Measurements from ENCODE around the gene CFAP77. TPM values are rescaled to one million over a fixed set of nuclear protein-coding genes. Genes with fewer than 3 reads are reported as not detected.

Gene CFAP77
- total and polyA plus RNA-seq, 2 of the 8 experiments (the other 6 are each of a cell fraction or from before 2014, with no cell fraction given): 0.63 to 0.97 TPM

- Histone ChIP-seq H4K91ac (replicated peaks; ENCODE audit: insufficient read length, low read length) (no peak overlapping the region), H2BK120ac (replicated peaks; ENCODE audit: low read depth, low read length) (no peak overlapping the region), H2BK20ac (ENCODE audit: low read length) (no peak overlapping the region), H3K56ac (replicated peaks; ENCODE audit: insufficient read length, low read depth, low read length) (no peak overlapping the region), H3K79me1 (ENCODE audit: low read depth, low read length) (peaks cover 2% of the 10 kb centered on the region; the same call in 1 of the 2 replicates), H3K4me2 (ENCODE audit: insufficient read depth in 1 of 2, low read depth in 2 of 2, low read length in 2 of 2) (no peak overlapping the region), H2BK15ac (ENCODE audit: low read length) (no peak overlapping the region), H3K9ac (replicated peaks in 1 of 4; ENCODE audit: extremely low read depth in 1 of 4, low read depth in 3 of 4, low read length in 3 of 4) (no peak overlapping the region), H2BK5ac (ENCODE audit: low read depth, low read length) (no peak overlapping the region), H3K23ac (ENCODE audit: insufficient read length) (no peak overlapping the region), H4K5ac (ENCODE audit: insufficient read length, low read depth, low read length) (no peak overlapping the region), H3K27me3 (replicated peaks in 1 of 4; ENCODE audit: control insufficient read depth in 3 of 4, extremely low read depth in 1 of 4, insufficient read depth in 3 of 4, low read length in 3 of 4) (no peaks in the 10 kb centered on the region), H3K27ac (ENCODE audit: low read depth, low read length) (no peak overlapping the region), H3K36me3 (ENCODE audit: control insufficient read depth in 2 of 4, insufficient read depth in 4 of 4, low read length in 3 of 4) (peaks cover 4 to 42% (median 13%) of the 10 kb centered on the region in 4 experiments), H3K9me3 (ENCODE audit: insufficient read depth in 2 of 2, low read depth in 1 of 2, low read length in 1 of 2) (no peaks in the 10 kb centered on the region), H4K20me1 (replicated peaks in 1 of 2; ENCODE audit: control insufficient read depth in 1 of 2, insufficient read depth in 2 of 2, low read length in 2 of 2) (no peaks in the 10 kb centered on the region), H3K14ac (ENCODE audit: insufficient read length) (no peak overlapping the region), H3K4me1 (replicated peaks in 1 of 4; ENCODE audit: control insufficient read depth in 3 of 4, insufficient read depth in 4 of 4, low read length in 3 of 4) (no peaks in the 10 kb centered on the region), H2AK5ac (ENCODE audit: low read depth, low read length) (no peak overlapping the region), H3K18ac (ENCODE audit: extremely low read depth, low read length) (no peak overlapping the region), H3K23me2 (ENCODE audit: low read depth, low read length) (no peaks in the 10 kb centered on the region), H3K4ac (replicated peaks; ENCODE audit: insufficient read length, low read depth, low read length) (no peak overlapping the region), H4K8ac (ENCODE audit: extremely low read depth, insufficient read depth, low read length) (no peak overlapping the region), H3K79me2 (ENCODE audit: control insufficient read depth in 1 of 2, insufficient read depth in 2 of 2, low read length in 2 of 2) (no peaks in the 10 kb centered on the region), H2AFZ (ENCODE audit: low read length) (no peak overlapping the region), H3K4me3 (ENCODE audit: extremely low read depth in 1 of 4, insufficient read depth in 2 of 4, low read depth in 3 of 4, low read length in 4 of 4) (no peak overlapping the region), H2BK12ac (ENCODE audit: low read depth, low read length) (no peak overlapping the region)
- FAIRE-seq: no peak
- no peak for DNase-seq (ENCODE audit: low read depth in 1 of 2, low spot score in 2 of 2)
- 95% methylated on average over 7 of the region's 7 CpGs; no CpG with 5 or more reads in 1 of the 2 experiments for WGBS, 2 experiments (ENCODE audit: extremely low coverage in 1 of 2, insufficient coverage in 1 of 2, insufficient read length in 1 of 2, insufficient replicate concordance in 2 of 2, low coverage in 1 of 2, low lambda C conversion rate in 2 of 2, missing lambda C conversion rate in 1 of 2)
- CTCF ChIA-PET (ENCODE audit: partially characterized antibody): interaction anchor here (0.9 to 1.1 kb wide), 2 partner anchors 9 to 39 kb away, joined by 3 read pairs; no protein-coding TSS in a partner anchor
- POLR2A ChIA-PET (ENCODE audit: partially characterized antibody): interaction anchor here (0.7 kb wide), 2 partner anchors 12 to 44 kb away, joined by 3 read pairs; no protein-coding TSS in a partner anchor
- TF ChIP-seq CHD1 (IDR thresholded peaks at IDR 0.05; ENCODE audit: low read depth, low read length) (no peak), RAD21 (IDR thresholded peaks at IDR 0.05 in 1 of 2, conservative IDR thresholded peaks at IDR 0.05 in 1 of 2; ENCODE audit: low read depth in 2 of 2, low read length in 2 of 2) (no peak), FOSL1 (IDR thresholded peaks at IDR 0.05; ENCODE audit: insufficient read depth, low read depth, low read length) (no peak), RXRA (IDR thresholded peaks at IDR 0.05; ENCODE audit: insufficient read depth, low read depth, low read length) (no peak), JUN (IDR thresholded peaks at IDR 0.05; ENCODE audit: low read depth, low read length) (no peak), MAX (IDR thresholded peaks at IDR 0.05) (no peak), TAF1 (IDR thresholded peaks at IDR 0.05; ENCODE audit: low read depth, low read length) (no peak), TCF12 (IDR thresholded peaks at IDR 0.05; ENCODE audit: low read depth, low read length) (no peak), CTBP2 (IDR thresholded peaks at IDR 0.05; ENCODE audit: borderline replicate concordance, insufficient read depth, insufficient read length, low read length) (no peak), SIRT6 (IDR thresholded peaks at IDR 0.05; ENCODE audit: low read length) (no peak)
- TF ChIP-seq, protein P1, sequence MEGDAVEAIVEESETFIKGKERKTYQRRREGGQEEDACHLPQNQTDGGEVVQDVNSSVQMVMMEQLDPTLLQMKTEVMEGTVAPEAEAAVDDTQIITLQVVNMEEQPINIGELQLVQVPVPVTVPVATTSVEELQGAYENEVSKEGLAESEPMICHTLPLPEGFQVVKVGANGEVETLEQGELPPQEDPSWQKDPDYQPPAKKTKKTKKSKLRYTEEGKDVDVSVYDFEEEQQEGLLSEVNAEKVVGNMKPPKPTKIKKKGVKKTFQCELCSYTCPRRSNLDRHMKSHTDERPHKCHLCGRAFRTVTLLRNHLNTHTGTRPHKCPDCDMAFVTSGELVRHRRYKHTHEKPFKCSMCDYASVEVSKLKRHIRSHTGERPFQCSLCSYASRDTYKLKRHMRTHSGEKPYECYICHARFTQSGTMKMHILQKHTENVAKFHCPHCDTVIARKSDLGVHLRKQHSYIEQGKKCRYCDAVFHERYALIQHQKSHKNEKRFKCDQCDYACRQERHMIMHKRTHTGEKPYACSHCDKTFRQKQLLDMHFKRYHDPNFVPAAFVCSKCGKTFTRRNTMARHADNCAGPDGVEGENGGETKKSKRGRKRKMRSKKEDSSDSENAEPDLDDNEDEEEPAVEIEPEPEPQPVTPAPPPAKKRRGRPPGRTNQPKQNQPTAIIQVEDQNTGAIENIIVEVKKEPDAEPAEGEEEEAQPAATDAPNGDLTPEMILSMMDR (IDR thresholded peaks at IDR 0.05; ENCODE audit: control extremely low read depth in 1 of 3, insufficient read depth in 1 of 3, low read depth in 1 of 3, low read length in 3 of 3): no peak
These were observed 199.8 kb downstream of the CFAP77 start for GRCh38 chr9:132609829-132610228.

Data from H1 (cell line).